Urothelium cell line (cell line): Measurements from ENCODE around the gene EGF.
A peak's percentile ranks its signal among the peaks of the same experiment; 100 is the strongest.
"Not testable (repeated sequence)": the region's sequence is repeated elsewhere in the genome, so short reads cannot be mapped to it uniquely, and the experiment has no call there.

Experiments
- DNase-seq: peaks from one replicate; pipeline ENCODE4 v3.0.0; 2011; ENCODE audit warnings: low spot score, mixed read lengths
- FAIRE-seq: peaks from 2 replicates; lab custom pipeline; 2011; peaks lifted over from hg19 to GRCh38; lab: Jason Lieb, UNC

EGF gene

DNA sequence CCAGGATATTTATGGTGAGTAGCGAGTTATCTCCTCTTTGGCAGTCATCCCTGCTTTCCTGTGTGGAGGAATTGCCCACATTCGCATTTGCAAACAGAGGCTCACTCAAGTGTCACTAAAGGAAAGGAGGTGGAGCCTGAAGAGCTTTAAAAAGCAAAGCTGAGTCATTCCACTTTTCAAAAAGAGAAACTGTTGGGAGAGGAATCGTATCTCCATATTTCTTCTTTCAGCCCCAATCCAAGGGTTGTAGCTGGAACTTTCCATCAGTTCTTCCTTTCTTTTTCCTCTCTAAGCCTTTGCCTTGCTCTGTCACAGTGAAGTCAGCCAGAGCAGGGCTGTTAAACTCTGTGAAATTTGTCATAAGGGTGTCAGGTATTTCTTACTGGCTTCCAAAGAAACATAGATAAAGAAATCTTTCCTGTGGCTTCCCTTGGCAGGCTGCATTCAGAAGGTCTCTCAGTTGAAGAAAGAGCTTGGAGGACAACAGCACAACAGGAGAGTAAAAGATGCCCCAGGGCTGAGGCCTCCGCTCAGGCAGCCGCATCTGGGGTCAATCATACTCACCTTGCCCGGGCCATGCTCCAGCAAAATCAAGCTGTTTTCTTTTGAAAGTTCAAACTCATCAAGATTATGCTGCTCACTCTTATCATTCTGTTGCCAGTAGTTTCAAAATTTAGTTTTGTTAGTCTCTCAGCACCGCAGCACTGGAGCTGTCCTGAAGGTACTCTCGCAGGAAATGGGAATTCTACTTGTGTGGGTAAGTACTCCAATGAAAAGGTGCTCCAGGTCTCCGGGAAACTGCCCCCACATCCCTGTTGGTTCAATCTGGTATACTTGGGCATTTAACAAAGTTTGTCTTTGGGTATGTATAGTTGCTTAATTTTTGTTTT lies at the start of gene EGF:
Gene EGF, plus strand, starts transcription at position 178 of the 890 bp plus-strand sequence. Its CDS starts 453 bp downstream, at position 631.
- FAIRE-seq (no peak), DNase-seq (peak; percentile 28)

GRCh38 chr4:109864134-109864533 lies 48.5 kb upstream of the EGF start:
- DNase-seq (no peak), FAIRE-seq (no peak)

GRCh38 chr4:109870061-109870460 lies 42.6 kb upstream of the EGF start:
- FAIRE-seq: peak; percentile 20
- no peak for DNase-seq

GRCh38 chr4:109872065-109872464 lies 40.6 kb upstream of the EGF start:
- FAIRE-seq: no peak
- no peak for DNase-seq

GRCh38 chr4:109872950-109873656 lies 39.6 kb upstream of the EGF start:
- FAIRE-seq: no peak

GRCh38 chr4:109873791-109874514 lies 38.7 kb upstream of the EGF start:
- FAIRE-seq (no peak), DNase-seq (no peak)

More at GRCh38 chr4:109872950-109873656, 39.6 kb upstream of the EGF start:
- no peak for DNase-seq

- no peak for FAIRE-seq
- DNase-seq: no peak
Observed at GRCh38 chr4:109875106-109875505, 37.6 kb upstream of the EGF start.

DNA sequence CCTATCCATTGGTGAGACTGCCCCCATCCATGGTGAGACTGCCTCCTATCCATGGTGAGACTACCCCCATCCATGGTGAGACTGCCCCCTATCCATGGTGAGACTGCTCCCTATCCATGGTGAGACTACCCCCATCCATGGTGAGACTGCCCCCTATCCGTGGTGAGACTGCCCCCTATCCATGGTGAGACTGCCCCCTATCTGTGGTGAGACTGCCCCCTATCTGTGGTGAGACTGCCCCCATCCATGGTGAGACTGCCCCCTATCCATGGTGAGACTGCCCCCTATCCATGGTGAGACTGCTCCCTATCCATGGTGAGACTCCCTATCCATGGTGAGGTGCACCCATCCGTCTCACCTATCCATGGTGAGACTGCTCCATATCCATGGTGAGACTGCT lies 37.1 kb upstream of the EGF start:
- not testable (repeated sequence) for DNase-seq, FAIRE-seq

- DNase-seq (no peak), FAIRE-seq (no peak)
Observed at GRCh38 chr4:109876634-109877265, 35.9 kb upstream of the EGF start.

DNA sequence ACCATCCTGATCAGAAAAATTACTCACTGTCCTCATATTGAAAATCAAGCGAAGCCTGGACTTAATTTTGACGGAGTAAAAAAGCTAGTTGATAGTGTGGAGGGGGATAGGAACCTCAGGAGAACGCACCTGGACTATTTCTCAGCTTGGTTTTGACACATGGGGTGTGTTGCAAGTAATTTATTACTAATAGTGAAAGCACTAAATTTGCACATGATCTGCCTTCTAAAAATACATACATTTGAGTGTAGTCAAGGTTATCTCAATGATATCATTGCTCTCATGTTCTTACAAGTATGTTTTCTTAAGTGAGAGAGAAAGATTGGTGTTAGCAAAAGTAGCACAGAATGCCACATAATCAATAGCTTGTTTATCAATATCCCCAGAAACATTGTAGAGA lies 35.3 kb upstream of the EGF start:
- FAIRE-seq: no peak
- no peak for DNase-seq

GRCh38 chr4:109878355-109878754 lies 34.3 kb upstream of the EGF start:
- no peak for DNase-seq
- no peak for FAIRE-seq

GRCh38 chr4:109879081-109879480 lies 33.6 kb upstream of the EGF start:
- no peak for DNase-seq
- no peak for FAIRE-seq

- FAIRE-seq (no peak), DNase-seq (no peak)
Observed at GRCh38 chr4:109879636-109880314, 32.9 kb upstream of the EGF start.

DNA sequence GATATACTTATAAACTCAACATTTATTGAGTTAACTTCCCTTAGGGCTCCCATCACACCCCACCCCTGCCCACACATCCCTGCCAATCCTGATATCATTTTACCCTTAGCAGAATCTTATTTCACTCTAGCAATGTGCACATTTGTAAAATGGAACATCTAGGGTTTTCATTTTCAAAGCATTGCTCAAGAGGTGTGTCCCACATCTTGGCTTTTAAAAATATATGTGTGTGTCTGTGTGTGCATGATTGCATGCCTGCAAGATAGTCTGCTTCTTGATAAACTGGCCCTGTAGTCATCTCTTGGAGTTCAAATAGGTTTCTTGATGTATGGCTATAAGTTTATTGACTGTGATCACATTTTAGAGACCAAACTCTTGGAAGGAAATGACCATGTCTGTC lies 26.4 kb upstream of the EGF start:
- no peak for FAIRE-seq
- DNase-seq: no peak

GRCh38 chr4:109887071-109887470 lies 25.6 kb upstream of the EGF start:
- no peak for DNase-seq
- no peak for FAIRE-seq

- FAIRE-seq (no peak), DNase-seq (no peak)
Observed at GRCh38 chr4:109890076-109890475, 22.6 kb upstream of the EGF start.

GRCh38 chr4:109902559-109903251 lies 10.0 kb upstream of the EGF start:
- no peak for DNase-seq
- no peak for FAIRE-seq

DNA sequence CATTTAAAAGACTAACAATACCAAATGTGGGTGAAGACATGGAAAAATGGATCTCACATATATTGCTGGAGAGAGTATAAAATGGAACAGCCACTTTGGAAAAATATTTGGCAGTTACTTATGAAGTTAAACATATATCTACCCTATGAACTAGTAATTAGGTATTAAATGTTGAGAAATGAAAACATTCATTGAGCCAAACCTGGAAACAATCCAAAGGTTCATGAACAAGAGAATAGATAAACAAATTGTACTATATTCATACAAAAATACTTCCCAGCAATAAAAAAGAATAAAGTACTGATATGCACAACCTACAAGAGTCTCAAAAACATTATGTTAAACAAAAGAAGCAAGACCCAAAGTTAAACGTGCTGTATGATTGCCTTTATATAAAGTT lies 4.0 kb upstream of the EGF start:
- FAIRE-seq (no peak), DNase-seq (no peak)

GRCh38 chr4:109910256-109910655 lies 2.4 kb upstream of the EGF start:
- DNase-seq (no peak), FAIRE-seq (no peak)
